Skeletal muscle tissue (tissue), 4 donors: ENCODE results near the gene PIAS2. TPM values are rescaled to one million over a fixed set of nuclear protein-coding genes. Genes with fewer than 3 reads are reported as not detected.

Experiments used
- H3K27ac ChIP-seq: one replicate; pipeline ENCODE4 v1.7.0; 2013; ENCODE audit warnings: mild to moderate bottlenecking, low read depth, low read length, inconsistent platforms
- H3K27me3 ChIP-seq, 3 donors: one replicate each; pipeline ENCODE4 v1.7.0; 2013; ENCODE audit warnings: low read length in 3 of 3; ENCODE audit not compliant: control insufficient read depth in 3 of 3, insufficient read depth in 3 of 3
- H3K36me3 ChIP-seq, 3 donors: one replicate each; pipeline ENCODE4 v1.7.0; 2013; ENCODE audit warnings: low read length in 3 of 3; ENCODE audit not compliant: control insufficient read depth in 3 of 3, insufficient read depth in 3 of 3
- H3K4me1 ChIP-seq, 3 donors: one replicate each; pipeline ENCODE4 v1.7.0; 2013; ENCODE audit warnings: low read length in 3 of 3, mild to moderate bottlenecking in 3 of 3; ENCODE audit not compliant: control insufficient read depth in 3 of 3, insufficient read depth in 3 of 3
- H3K4me3 ChIP-seq, 3 donors: one replicate each; pipeline ENCODE4 v1.7.0; 2013; ENCODE audit warnings: low read length in 3 of 3
- H3K9ac ChIP-seq, 3 donors: one replicate each; pipeline ENCODE4 v1.7.0; 2013; ENCODE audit warnings: low read length in 3 of 3, mild to moderate bottlenecking in 3 of 3, moderate library complexity in 2 of 3, low read depth in 1 of 3
- H3K9me3 ChIP-seq, 3 donors: one replicate each; pipeline ENCODE4 v1.7.0; 2013; ENCODE audit warnings: low read length in 3 of 3; ENCODE audit not compliant: control insufficient read depth in 3 of 3
- total RNA-seq: library from RNA; depleted of rRNA; stranded (reverse); fragments of >200 nt; gene quantifications from one replicate; pipeline ENCODE4 v1.2.3, GENCODE V29; 2014
- donor health status: Osteomylitis.

The PIAS2 gene
- total RNA-seq, 1 donor from 2014 or later = 35.5 TPM

GRCh38 chr18:46903406-46903805 is 13.9 kb downstream of the PIAS2 start:
- Histone ChIP-seq H3K9ac (no peak overlapping the region), H3K4me3 (no peak overlapping the region), H3K9me3 (no peaks in the 10 kb centered on the region), H3K27me3 (no peaks in the 10 kb centered on the region), H3K36me3 (no peaks in the 10 kb centered on the region), H3K27ac (no peak overlapping the region), H3K4me1 (peaks cover 0 to 5% (median 0%) of the 10 kb centered on the region in 3 donors)

- H3K9ac ChIP-seq = no peak overlapping the region
- H3K36me3 ChIP-seq = no peaks in the 10 kb centered on the region
- no peak overlapping the region for H3K27ac ChIP-seq
- no peak overlapping the region for H3K4me3 ChIP-seq
- H3K9me3 ChIP-seq = no peaks in the 10 kb centered on the region
- no peaks in the 10 kb centered on the region for H3K4me1 ChIP-seq
- H3K27me3 ChIP-seq = no peaks in the 10 kb centered on the region
Observed at GRCh38 chr18:46899274-46899948, 17.9 kb downstream of the PIAS2 start.

GRCh38 chr18:46894124-46894523 is 23.2 kb downstream of the PIAS2 start:
- H3K27me3 ChIP-seq = no peaks in the 10 kb centered on the region
- H3K4me1 ChIP-seq = peaks cover 0 to 3% (median 0%) of the 10 kb centered on the region in 3 donors
- H3K27ac ChIP-seq = no peak overlapping the region
- peaks cover 5 to 15% (median 10%) of the 10 kb centered on the region in 3 donors for H3K36me3 ChIP-seq
- H3K4me3 ChIP-seq = no peak overlapping the region
- H3K9ac ChIP-seq = no peak overlapping the region
- H3K9me3 ChIP-seq = peaks cover 0 to 2% (median 0%) of the 10 kb centered on the region in 3 donors

GRCh38 chr18:46893360-46893759 is 23.9 kb downstream of the PIAS2 start:
- Histone ChIP-seq H3K9ac (no peak overlapping the region), H3K36me3 (peaks cover 9 to 23% (median 18%) of the 10 kb centered on the region in 3 donors), H3K9me3 (peaks cover 0 to 7% (median 2%) of the 10 kb centered on the region in 3 donors), H3K27ac (no peak overlapping the region), H3K4me1 (peaks cover 0 to 3% (median 0%) of the 10 kb centered on the region in 3 donors), H3K4me3 (no peak overlapping the region), H3K27me3 (no peaks in the 10 kb centered on the region)

GRCh38 chr18:46892842-46893241 is 24.5 kb downstream of the PIAS2 start:
- H3K9ac ChIP-seq = no peak overlapping the region
- peaks cover 9 to 25% (median 18%) of the 10 kb centered on the region in 3 donors for H3K36me3 ChIP-seq
- peaks cover 0 to 8% (median 2%) of the 10 kb centered on the region in 3 donors for H3K9me3 ChIP-seq
- peaks cover 0 to 3% (median 0%) of the 10 kb centered on the region in 3 donors for H3K4me1 ChIP-seq
- H3K27ac ChIP-seq = no peak overlapping the region
- no peaks in the 10 kb centered on the region for H3K27me3 ChIP-seq
- H3K4me3 ChIP-seq = no peak overlapping the region

- Histone ChIP-seq H3K4me1 (peaks cover 0 to 3% (median 0%) of the 10 kb centered on the region in 3 donors), H3K4me3 (no peak overlapping the region), H3K9ac (no peak overlapping the region), H3K36me3 (peaks cover 9 to 25% (median 18%) of the 10 kb centered on the region in 3 donors), H3K27me3 (no peaks in the 10 kb centered on the region), H3K9me3 (peaks cover 0 to 8% (median 2%) of the 10 kb centered on the region in 3 donors), H3K27ac (no peak overlapping the region)
Observed at GRCh38 chr18:46891742-46892214, 25.5 kb downstream of the PIAS2 start.

GRCh38 chr18:46888965-46889364 is 28.3 kb downstream of the PIAS2 start:
- Histone ChIP-seq H3K4me1 (peaks cover 0 to 3% (median 0%) of the 10 kb centered on the region in 3 donors), H3K36me3 (peaks cover 9 to 25% (median 18%) of the 10 kb centered on the region in 3 donors), H3K9ac (no peak overlapping the region), H3K27ac (no peak overlapping the region), H3K9me3 (peaks cover 0 to 8% (median 2%) of the 10 kb centered on the region in 3 donors), H3K4me3 (no peak overlapping the region), H3K27me3 (no peaks in the 10 kb centered on the region)

GRCh38 chr18:46886893-46887292 is 30.4 kb downstream of the PIAS2 start:
- H3K9me3 ChIP-seq = peaks cover 0 to 8% (median 2%) of the 10 kb centered on the region in 3 donors
- H3K4me3 ChIP-seq = no peak overlapping the region
- H3K27ac ChIP-seq = no peak overlapping the region

GRCh38 chr18:46883180-46883579 is 34.1 kb downstream of the PIAS2 start:
- Histone ChIP-seq H3K27me3 (no peaks in the 10 kb centered on the region), H3K27ac (no peak overlapping the region), H3K9ac (no peak overlapping the region), H3K4me1 (no peaks in the 10 kb centered on the region), H3K36me3 (peaks cover 0 to 4% (median 0%) of the 10 kb centered on the region in 3 donors), H3K9me3 (no peaks in the 10 kb centered on the region), H3K4me3 (no peak overlapping the region)

More at GRCh38 chr18:46886893-46887292, 30.4 kb downstream of the PIAS2 start:
- Histone ChIP-seq H3K36me3 (peaks cover 9 to 25% (median 18%) of the 10 kb centered on the region in 3 donors), H3K9ac (no peak overlapping the region), H3K4me1 (peaks cover 0 to 3% (median 0%) of the 10 kb centered on the region in 3 donors), H3K27me3 (no peaks in the 10 kb centered on the region)

GRCh38 chr18:46877329-46877987 is 39.8 kb downstream of the PIAS2 start:
- no peaks in the 10 kb centered on the region for H3K4me1 ChIP-seq
- H3K36me3 ChIP-seq = peaks cover 0 to 9% (median 0%) of the 10 kb centered on the region in 3 donors
- no peak overlapping the region for H3K4me3 ChIP-seq
- H3K27ac ChIP-seq = no peak overlapping the region
- H3K27me3 ChIP-seq = no peaks in the 10 kb centered on the region
- no peak overlapping the region for H3K9ac ChIP-seq
- peaks cover 0 to 6% (median 0%) of the 10 kb centered on the region in 3 donors for H3K9me3 ChIP-seq
